Common myeloid progenitor, CD34-positive (primary cell): ENCODE measurements around the gene SKOR1.

ENCODE experiments used
- CTCF ChIA-PET: fragments of 350-600 bp; sonication (Branson Sonifier 250); formaldehyde crosslinking; loops from one replicate; lab custom pipeline; 2021; ENCODE audit warnings: antibody characterized with exemption; lab: Charles Lee
- POLR2A ChIA-PET: fragments of 350-600 bp; sonication (Branson Sonifier 250); formaldehyde crosslinking; loops from one replicate; lab custom pipeline; 2021; ENCODE audit warnings: antibody characterized with exemption; lab: Charles Lee
- DNase-seq, 3 donors: peaks; one replicate each; pipeline versions ENCODE4 v3.0.0 to v3.0.0-alpha.2; 2013
- H3K27ac ChIP-seq, 2 experiments: 1 replicate in 1 of 2; 2 replicates in 1 of 2; pipeline ENCODE4 v1.7.0; 2013; ENCODE audit warnings: inconsistent platforms in 2 of 2, low read length in 2 of 2, mild to moderate bottlenecking in 2 of 2, low read depth in 1 of 2, moderate library complexity in 1 of 2; ENCODE audit not compliant: severe bottlenecking in 2 of 2, insufficient read depth in 1 of 2, poor library complexity in 1 of 2
- H3K27me3 ChIP-seq, 5 experiments: replicated peaks in 2 of 5; 1 replicate in 3 of 5; 2 replicates in 2 of 5; pipeline versions ENCODE4 v1.6.1 to v1.7.0; 2013; ENCODE audit warnings: low read length in 4 of 5, mild to moderate bottlenecking in 2 of 5, moderate library complexity in 2 of 5, inconsistent platforms in 1 of 5; ENCODE audit not compliant: insufficient read depth in 5 of 5, control insufficient read depth in 4 of 5
- H3K36me3 ChIP-seq, 4 experiments: 1 replicate in 2 of 4; 2 replicates in 2 of 4; pipeline versions ENCODE4 v1.6.1 to v1.7.0; 2013; ENCODE audit warnings: low read length in 3 of 4, control low read depth in 1 of 4, mild to moderate bottlenecking in 1 of 4; ENCODE audit not compliant: control insufficient read depth in 4 of 4, insufficient read depth in 4 of 4
- H3K4me1 ChIP-seq, 4 experiments: 1 replicate in 3 of 4; 2 replicates in 1 of 4; pipeline versions ENCODE4 v1.6.1 to v1.7.1; 2013; ENCODE audit warnings: low read length in 3 of 4, mild to moderate bottlenecking in 3 of 4, control low read depth in 1 of 4, inconsistent platforms in 1 of 4, moderate library complexity in 1 of 4; ENCODE audit not compliant: control insufficient read depth in 4 of 4, insufficient read depth in 4 of 4; ENCODE audit errors: control extremely low read depth in 1 of 4
- H3K4me3 ChIP-seq, 7 experiments: 1 replicate in 4 of 7; 2 replicates in 3 of 7; pipeline versions ENCODE4 v1.5.1 to v1.7.0; 2013; ENCODE audit warnings: mild to moderate bottlenecking in 7 of 7, low read length in 6 of 7, moderate library complexity in 6 of 7, inconsistent platforms in 2 of 7, low read depth in 2 of 7, control low read depth in 1 of 7; ENCODE audit not compliant: insufficient read depth in 4 of 7, control insufficient read depth in 1 of 7; ENCODE audit errors: extremely low read depth in 1 of 7
- H3K9me3 ChIP-seq, 5 experiments: 1 replicate in 4 of 5; 2 replicates in 1 of 5; pipeline versions ENCODE4 v1.6.1 to v1.7.1; 2013; ENCODE audit warnings: low read length in 4 of 5, mild to moderate bottlenecking in 2 of 5, inconsistent platforms in 1 of 5, low read depth in 1 of 5, moderate library complexity in 1 of 5; ENCODE audit not compliant: control insufficient read depth in 4 of 5, insufficient read depth in 2 of 5; ENCODE audit errors: control extremely low read depth in 1 of 5
- WGBS: methylation state at CpG from one replicate; pipeline ENCODE4 v1.1.5; 2013; ENCODE audit not compliant: insufficient coverage; 5-methylcytosine and 5-hydroxymethylcytosine counted together

Gene SKOR1

DNA sequence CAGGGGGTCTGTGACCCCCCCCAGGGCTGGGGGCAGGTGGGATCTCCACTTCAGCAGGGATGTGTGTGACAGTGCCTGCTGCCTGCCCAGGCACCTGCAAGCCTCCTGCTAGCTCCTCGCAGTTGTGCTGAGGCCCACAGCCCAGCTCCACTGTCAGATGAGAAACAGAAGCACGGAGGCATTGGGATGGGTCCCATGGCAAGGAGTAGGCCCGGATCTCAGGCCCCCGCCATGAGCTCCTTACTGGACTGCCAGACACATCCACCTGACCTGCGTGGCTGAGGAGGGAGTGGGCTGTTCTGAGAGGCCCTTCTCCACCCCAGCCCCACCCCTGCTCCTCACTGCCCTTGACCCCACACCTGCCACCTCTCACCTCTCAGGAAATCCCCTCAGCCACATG is 18.2 kb upstream of the SKOR1 start:
- peaks cover 0 to 17% (median 4%) of the 10 kb centered on the region in 4 experiments for H3K36me3 ChIP-seq
- DNase-seq, result no peak
- H3K27me3 ChIP-seq, result no peaks in the 10 kb centered on the region
- ChIA-PET POLR2A (no interaction called here), CTCF (no interaction called here)
- WGBS, result 100% methylated on average over 3 of the region's 5 CpGs
- H3K4me3 ChIP-seq, result no peak overlapping the region
- peaks cover 0 to 18% (median 3%) of the 10 kb centered on the region in 4 experiments for H3K4me1 ChIP-seq
- no peaks in the 10 kb centered on the region for H3K9me3 ChIP-seq
- no peak overlapping the region for H3K27ac ChIP-seq

DNA sequence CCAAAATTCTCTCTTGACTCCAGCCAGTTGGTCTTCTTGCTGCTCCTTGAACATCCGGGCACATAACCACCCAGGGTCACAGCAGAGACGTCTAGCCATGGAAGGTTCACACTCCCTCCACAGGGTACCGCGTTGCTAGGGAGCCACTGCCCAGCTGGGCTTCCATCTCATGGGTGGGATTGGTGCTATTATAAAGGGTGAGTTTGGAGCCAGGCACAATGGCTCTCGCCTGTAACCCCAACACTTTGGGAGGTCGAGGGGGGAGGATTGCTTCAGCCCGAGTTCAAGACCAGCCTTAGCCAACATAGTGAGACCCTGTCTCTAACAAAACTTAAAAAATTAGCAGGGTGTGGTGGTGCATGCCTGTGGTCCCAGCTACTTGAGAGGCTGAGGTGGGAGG is 17.5 kb upstream of the SKOR1 start:
- Histone ChIP-seq H3K4me3 (no peak overlapping the region), H3K27me3 (no peaks in the 10 kb centered on the region), H3K4me1 (peaks cover 0 to 25% (median 7%) of the 10 kb centered on the region in 4 experiments), H3K27ac (no peak overlapping the region), H3K36me3 (peaks cover 0 to 17% (median 4%) of the 10 kb centered on the region in 4 experiments), H3K9me3 (no peaks in the 10 kb centered on the region)
- ChIA-PET CTCF (no interaction called here), POLR2A (no interaction called here)
- WGBS, result 95% methylated on average over 7 of the region's 7 CpGs
- DNase-seq, result no peak

DNA sequence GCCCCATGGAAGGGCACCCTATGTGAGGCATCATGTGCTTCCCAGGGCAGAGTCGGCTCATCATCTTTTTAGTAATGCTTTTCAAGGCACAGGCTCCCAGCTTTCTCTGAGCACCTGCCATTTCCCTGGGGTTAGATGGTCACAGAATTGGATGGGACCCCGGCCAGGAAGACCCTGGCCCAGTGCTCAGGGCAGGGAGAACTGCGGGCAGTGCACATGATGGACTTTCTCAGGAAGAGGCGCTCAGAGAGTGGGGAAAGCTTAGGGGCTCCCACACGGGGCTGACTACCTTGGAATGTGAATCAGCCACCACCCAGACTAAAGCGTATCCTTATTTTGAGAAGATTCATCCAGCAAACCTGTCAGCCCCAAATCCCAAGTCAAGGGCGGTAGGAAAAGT is 16.5 kb upstream of the SKOR1 start:
- Histone ChIP-seq H3K9me3 (no peaks in the 10 kb centered on the region), H3K4me1 (peaks cover 0 to 27% (median 8%) of the 10 kb centered on the region in 4 experiments), H3K4me3 (no peak overlapping the region), H3K36me3 (peaks cover 0 to 17% (median 4%) of the 10 kb centered on the region in 4 experiments), H3K27me3 (no peaks in the 10 kb centered on the region), H3K27ac (no peak overlapping the region)
- ChIA-PET POLR2A (interaction anchor here (0.6 kb wide), 1 partner anchor 75 kb away, joined by 3 read pairs; no protein-coding TSS in a partner anchor), CTCF (interaction anchor here (1.7 kb wide), 1 partner anchor 12 kb away, joined by 4 read pairs; no protein-coding TSS in a partner anchor)
- WGBS, result 92% methylated on average over 7 of the region's 7 CpGs
- DNase-seq, result no peak

GRCh38 chr15:67809441-67809840 is 15.9 kb upstream of the SKOR1 start:
- Histone ChIP-seq H3K27ac (no peak overlapping the region), H3K27me3 (no peaks in the 10 kb centered on the region), H3K36me3 (peaks cover 0 to 17% (median 4%) of the 10 kb centered on the region in 4 experiments), H3K4me3 (no peak overlapping the region), H3K4me1 (peaks cover 0 to 27% (median 8%) of the 10 kb centered on the region in 4 experiments), H3K9me3 (no peaks in the 10 kb centered on the region)
- POLR2A ChIA-PET, result no interaction called here
- 98% methylated on average over 5 of the region's 5 CpGs for WGBS
- no peak for DNase-seq
- CTCF ChIA-PET, result interaction anchor here (1.7 kb wide), 1 partner anchor 11 kb away, joined by 4 read pairs; no protein-coding TSS in a partner anchor

DNA sequence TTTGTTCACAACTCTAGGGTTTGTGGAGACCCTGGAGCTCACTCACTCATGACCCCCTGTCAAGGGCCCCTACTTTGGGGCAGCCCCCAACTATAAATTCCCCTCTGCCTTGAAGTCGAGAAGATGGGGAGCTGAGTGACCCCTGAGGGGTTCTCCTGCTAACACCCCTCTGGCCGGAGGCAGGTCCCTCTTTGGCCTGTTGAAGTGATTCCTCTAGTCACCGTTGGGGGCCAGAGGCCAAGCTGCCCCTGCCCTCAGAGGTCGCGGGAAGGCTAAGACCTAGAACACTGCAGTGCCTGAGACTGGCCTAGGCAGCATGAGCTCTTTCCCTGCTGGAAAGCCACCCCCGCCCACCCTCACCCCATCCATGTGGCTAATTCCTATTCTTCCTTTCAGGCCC is 15.4 kb upstream of the SKOR1 start:
- Histone ChIP-seq H3K4me1 (peaks cover 0 to 25% (median 8%) of the 10 kb centered on the region in 4 experiments), H3K9me3 (no peaks in the 10 kb centered on the region), H3K4me3 (no peak overlapping the region), H3K36me3 (peaks cover 0 to 17% (median 4%) of the 10 kb centered on the region in 4 experiments), H3K27ac (no peak overlapping the region), H3K27me3 (peaks cover 0 to 1% (median 0%) of the 10 kb centered on the region in 5 experiments)
- DNase-seq, result no peak
- POLR2A ChIA-PET, result no interaction called here
- CTCF ChIA-PET, result interaction anchor here (1.7 kb wide), 1 partner anchor 11 kb away, joined by 4 read pairs; no protein-coding TSS in a partner anchor
- 98% methylated on average over 6 of the region's 6 CpGs for WGBS

GRCh38 chr15:67812241-67812644 is 13.1 kb upstream of the SKOR1 start:
- Histone ChIP-seq H3K27me3 (peaks cover 0 to 11% (median 3%) of the 10 kb centered on the region in 5 experiments), H3K27ac (no peak overlapping the region), H3K9me3 (peaks cover 0 to 18% (median 2%) of the 10 kb centered on the region in 5 experiments), H3K4me1 (peaks cover 0 to 13% (median 6%) of the 10 kb centered on the region in 4 experiments), H3K36me3 (peaks cover 0 to 22% (median 3%) of the 10 kb centered on the region in 4 experiments), H3K4me3 (peak overlapping the region in 1 of 7 experiments; percentile 14)
- POLR2A ChIA-PET, result no interaction called here
- 55% methylated on average over 7 of the region's 11 CpGs for WGBS
- DNase-seq, result peak in 2 of 3 donors; percentile 25 to 41
- CTCF ChIA-PET, result interaction anchor here (1.2 kb wide), 1 partner anchor 19 kb away, joined by 3 read pairs; no protein-coding TSS in a partner anchor

DNA sequence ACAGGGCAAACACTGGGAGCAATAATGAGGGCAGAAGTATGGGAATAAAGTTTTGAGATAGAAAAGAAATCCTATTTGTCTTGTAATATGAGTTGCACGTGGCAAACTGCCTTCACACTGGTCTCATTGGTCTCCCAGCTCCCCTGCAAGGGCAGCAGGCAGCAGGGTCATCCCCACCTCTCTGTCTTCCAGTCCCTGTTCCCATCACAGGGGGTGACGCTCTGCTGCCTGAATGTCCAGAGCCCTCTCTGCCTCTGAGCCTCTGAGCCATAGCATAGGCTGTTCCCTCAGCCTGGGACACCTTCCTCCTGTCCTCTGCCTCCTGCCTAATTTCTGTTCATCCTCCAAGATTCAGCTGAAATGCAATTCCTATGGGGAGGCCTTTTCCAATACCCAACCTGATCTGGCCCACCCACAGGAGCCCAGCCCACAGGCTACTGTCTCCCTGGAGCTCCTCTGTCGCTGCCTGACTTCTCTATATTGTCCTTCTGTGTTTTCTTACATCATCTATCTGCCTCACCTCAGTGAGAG is 12.1 kb upstream of the SKOR1 start:
- DNase-seq, result no peak
- Histone ChIP-seq H3K4me3 (no peak overlapping the region), H3K9me3 (peaks cover 0 to 20% (median 2%) of the 10 kb centered on the region in 5 experiments), H3K4me1 (peaks cover 0 to 13% (median 6%) of the 10 kb centered on the region in 4 experiments), H3K36me3 (peaks cover 0 to 15% (median 0%) of the 10 kb centered on the region in 4 experiments), H3K27ac (no peak overlapping the region), H3K27me3 (peaks cover 0 to 20% (median 5%) of the 10 kb centered on the region in 5 experiments)
- ChIA-PET POLR2A (no interaction called here), CTCF (no interaction called here)
- 95% methylated on average over 3 of the region's 3 CpGs for WGBS
